Bladder microvascular endothelial cell (primary cell): ENCODE results near the gene DECR2. TPM values are rescaled to one million over a fixed set of nuclear protein-coding genes. Genes with fewer than 3 reads are reported as not detected.

Experiments
- total RNA-seq: library from RNA; depleted of rRNA; stranded (reverse); fragments of >200 nt; gene quantifications from 2 replicates; pipeline ENCODE4 v1.2.3, GENCODE V29; 2014

Gene DECR2, protein sequence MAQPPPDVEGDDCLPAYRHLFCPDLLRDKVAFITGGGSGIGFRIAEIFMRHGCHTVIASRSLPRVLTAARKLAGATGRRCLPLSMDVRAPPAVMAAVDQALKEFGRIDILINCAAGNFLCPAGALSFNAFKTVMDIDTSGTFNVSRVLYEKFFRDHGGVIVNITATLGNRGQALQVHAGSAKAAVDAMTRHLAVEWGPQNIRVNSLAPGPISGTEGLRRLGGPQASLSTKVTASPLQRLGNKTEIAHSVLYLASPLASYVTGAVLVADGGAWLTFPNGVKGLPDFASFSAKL
- total RNA-seq: 14.2 and 19.1 TPM in 2 replicates

DNA sequence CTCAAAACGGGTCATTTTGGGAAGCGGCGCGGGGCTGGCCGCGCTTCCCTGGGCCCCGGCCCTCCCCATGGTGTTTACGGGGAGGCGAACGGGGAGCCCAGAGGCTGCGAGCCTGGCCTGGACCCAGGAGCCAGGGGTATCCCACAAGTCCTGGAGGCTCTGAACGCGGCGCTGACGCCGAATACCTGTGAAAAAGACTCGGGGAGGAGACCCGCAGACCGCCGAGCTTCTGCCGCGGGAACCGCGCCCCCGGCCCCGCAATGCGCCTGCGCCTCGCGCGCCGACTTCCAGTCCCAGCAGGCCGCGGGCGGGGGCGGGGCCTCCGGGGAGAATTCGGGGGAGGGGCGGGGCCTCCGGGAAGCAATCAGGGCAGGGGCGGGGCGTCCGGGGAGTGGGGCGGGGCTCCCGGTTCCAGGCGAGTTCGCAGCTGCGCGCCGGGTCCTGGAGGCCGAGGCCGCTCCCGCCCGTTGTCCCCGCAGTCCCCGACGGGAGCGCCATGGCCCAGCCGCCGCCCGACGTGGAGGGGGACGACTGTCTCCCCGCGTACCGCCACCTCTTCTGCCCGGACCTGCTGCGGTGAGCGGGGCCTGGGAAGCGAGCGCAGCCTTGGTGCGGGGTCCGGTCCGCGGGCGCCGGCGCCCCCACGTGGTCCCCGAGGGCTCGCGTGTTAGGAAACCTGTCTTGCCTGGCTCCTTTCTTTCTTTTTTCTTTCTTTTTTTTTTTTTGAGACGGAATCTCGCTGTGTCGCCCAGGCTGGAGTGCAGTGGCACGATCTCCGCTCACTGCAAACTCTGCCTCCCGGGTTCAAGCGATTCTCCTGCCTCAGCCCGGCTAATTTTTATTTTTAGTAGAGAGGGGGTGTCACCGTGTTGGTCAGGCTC, at the start of gene DECR2:
Gene DECR2, plus strand, starts transcription at position 418 of the 881 bp plus-strand sequence. Its CDS starts 79 bp downstream, at position 497.

DNA sequence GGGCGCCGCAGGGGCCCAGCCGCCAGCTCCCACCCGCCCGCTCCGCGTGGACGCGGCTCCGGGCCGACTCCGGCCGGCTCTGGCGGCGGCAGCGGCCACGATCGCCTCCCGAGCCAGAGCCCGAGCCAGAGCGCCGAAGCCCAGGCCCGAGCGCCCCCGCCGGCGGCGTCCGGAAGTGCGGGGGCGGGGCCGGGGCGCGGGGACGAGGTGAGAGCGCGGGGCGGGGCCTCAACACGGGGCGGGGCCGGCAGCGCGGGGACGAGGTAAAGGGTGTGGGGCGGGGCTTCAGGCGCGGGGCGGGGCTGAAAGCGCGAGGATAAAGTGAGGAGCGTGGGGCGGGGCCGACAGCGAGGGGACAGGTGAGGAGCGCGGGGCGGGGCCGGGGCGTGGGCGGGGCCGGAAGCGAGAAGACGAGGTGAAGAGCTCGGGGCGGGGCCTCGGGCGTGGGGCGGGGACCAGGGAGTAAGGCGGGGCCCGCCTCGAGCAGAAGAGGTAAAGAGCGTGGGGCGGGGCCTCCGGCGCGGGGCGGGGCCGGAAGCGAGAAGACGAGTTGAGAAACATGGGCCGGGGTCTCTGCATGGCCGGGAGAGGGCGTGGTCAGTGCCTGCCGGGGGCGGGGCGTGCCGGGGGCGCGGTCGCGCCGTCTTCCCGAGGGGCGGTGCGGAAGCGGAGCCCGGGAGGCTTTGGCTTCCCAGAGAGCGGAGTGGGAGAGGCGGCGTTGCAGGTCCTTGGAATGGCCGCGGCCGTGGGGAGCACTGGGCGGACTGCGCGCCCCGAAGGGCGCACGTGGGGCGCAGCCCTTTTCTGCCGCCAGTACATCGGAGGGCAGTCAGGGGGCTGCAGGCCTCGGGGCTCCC, 48.9 kb upstream of the DECR2 start, which contains the start of gene AXIN1:
Gene AXIN1, minus strand, starts transcription at position 177 of the 857 bp plus-strand sequence. CDS start 5,698 bp downstream, outside the sequence.

DNA sequence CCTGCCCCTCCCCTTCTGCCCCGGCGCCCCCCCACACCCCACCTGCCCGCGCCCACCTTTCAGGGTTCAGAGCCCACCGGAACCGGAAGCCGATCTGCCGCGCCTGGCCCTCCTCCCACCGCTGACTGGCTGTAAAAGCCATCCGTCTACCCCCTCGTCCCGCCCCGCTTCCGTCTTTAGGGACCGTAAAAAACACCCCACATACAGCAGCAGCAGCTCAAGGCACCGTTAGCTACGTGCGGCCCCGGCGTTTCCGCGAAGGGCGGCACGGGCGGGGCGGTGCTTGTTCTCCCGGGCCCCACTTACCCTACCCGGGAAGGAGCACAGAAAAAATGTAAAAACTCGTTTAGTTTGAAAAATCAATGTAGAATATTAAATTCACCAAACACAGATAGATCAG, 31.2 kb upstream of the DECR2 start, which contains the start of gene MRPL28:
Gene MRPL28, minus strand, starts transcription at position 96 of the 400 bp plus-strand sequence. CDS start 320 bp downstream, outside the sequence.

DNA sequence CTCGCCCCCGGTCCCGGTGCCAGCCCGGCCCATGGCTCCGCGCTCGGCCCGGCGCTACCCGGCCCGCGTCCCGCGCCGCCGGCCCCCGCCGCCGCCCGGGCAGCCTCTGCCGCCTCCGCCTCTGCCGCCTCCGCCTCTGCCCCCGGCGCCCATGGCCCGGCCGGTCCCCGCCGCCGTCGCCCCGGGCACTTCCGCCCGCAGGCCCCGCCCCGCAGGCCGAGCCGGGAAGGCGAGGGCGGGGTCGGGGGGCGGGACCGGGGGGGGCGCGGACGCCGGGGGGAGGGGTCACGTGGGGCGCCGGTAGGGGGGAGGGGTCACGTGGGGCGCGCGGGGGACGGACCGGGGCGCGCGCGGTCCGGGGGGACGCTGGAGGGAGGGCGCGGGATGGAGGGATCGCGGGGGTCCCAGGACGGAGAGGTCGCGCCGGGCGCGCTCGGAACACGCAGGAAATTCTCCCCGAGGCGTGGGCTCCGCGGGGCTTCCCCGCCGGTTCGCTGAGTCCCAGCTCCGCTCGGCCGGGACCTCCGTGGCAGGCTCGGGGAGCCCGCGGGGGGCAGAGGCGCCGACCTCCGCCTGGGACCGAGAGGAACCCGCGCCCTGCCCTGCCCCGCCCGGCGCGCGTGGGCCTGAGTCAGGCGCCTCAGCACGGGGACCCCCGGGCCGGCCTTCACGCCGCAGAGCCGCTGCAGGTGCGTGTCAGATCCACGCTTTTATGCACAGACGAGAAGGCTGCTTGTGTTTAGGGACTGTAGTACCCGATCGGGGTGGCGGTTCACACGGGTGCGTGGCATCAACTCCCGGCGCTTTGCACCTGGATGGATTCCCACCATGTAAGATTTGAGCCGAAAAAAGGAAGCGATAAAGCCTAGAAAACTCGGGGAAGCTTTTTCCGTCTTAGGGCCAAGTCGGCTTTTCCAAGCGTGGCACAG, 19.6 kb upstream of the DECR2 start, which contains the start of gene PGAP6:
Gene PGAP6, minus strand, starts transcription at position 190 of the 929 bp plus-strand sequence. Its CDS starts 157 bp downstream, at position 33.

DNA sequence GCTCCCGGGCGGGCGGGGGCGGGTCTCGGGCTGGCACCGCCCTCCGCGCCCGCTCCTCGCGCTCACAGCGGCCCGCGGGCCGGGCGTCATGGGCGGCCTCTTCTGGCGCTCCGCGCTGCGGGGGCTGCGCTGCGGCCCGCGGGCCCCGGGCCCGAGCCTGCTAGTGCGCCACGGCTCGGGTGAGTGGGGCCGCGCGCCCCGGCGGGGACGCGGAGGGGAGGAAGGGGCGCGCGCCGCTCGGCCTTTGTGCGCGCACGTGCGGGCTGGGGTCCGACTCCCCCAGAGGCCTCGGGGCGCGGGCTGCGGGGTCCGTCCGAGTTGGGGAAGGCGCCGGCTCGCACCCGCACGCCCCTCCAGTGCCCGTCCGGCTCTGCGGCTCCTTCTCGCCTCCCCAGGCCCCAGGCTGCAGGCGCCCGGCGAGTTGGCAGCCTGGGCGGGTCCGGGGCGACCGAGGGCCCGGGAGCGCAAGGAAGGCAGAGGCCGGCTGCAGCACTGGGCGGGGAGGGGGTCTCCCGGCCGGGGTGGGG, 4.5 kb upstream of the DECR2 start, which contains the start of gene NME4:
Gene NME4, plus strand, starts transcription at position 65 of the 527 bp plus-strand sequence. Its CDS starts 24 bp downstream, at position 89.

DNA sequence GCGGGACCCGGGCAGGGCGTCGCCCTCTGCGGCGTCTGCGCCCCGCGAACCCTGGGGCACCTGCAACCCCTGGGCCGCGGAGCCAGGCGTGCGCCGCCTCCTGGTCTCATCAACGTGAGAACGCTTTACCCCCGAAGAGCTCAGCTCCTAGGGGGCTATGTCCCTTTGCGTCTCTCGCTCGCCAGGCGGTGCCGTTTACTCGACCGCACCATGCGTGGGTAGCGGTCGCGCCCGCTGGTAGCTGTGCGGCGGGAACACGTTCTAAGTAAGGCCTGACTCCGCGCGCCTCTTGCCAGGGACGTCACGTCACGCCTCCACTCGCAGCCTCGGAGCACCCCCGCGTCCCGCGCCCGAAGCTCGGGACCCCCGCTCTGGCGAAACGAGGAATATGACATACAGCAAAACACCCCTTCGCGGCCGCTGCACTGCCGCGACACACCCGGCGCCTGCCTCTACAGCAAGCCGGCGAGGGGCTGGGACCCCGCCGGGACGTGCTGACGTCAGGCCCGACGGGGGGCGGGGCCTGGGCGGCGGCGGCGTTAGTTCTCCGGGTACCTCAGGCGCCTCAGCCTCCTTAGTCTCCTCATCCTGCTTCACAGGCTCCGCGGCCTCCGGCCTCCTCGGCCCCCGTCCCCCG, 23.5 kb downstream of the DECR2 start, which contains the start of gene RAB11FIP3:
Gene RAB11FIP3, plus strand, starts transcription at position 568 of the 637 bp plus-strand sequence. CDS start 358 bp downstream, outside the sequence.

Other genes starting within 250 kb of the DECR2 start
- 0.19 TPM in 1 of 2 replicates, not detected in the other for gene HBZ, start 249.2 kb upstream of the DECR2 start, total RNA-seq
- gene HBM, start 235.9 kb upstream of the DECR2 start, total RNA-seq: not detected in 2 replicates
- gene HBA2, start 229.0 kb upstream of the DECR2 start, total RNA-seq: 0.32 TPM in 1 of 2 replicates, not detected in the other
- not detected in 2 replicates for gene HBA1, start 225.2 kb upstream of the DECR2 start, total RNA-seq
- gene HBQ1, start 221.4 kb upstream of the DECR2 start, total RNA-seq: 0.97 TPM in 1 of 2 replicates, not detected in the other
- 29.1 and 51.1 TPM in 2 replicates for gene LUC7L, start 172.4 kb upstream of the DECR2 start, total RNA-seq
- 30.1 and 67.4 TPM in 2 replicates for gene FAM234A, start 167.1 kb upstream of the DECR2 start, total RNA-seq
- gene RGS11, start 125.9 kb upstream of the DECR2 start, total RNA-seq: 0.81 and 1.6 TPM in 2 replicates
- gene ARHGDIG, start 121.3 kb upstream of the DECR2 start, total RNA-seq: 0.13 TPM in 1 of 2 replicates, not detected in the other
- gene PDIA2, start 118.7 kb upstream of the DECR2 start, total RNA-seq: not detected in 2 replicates
- gene AXIN1, start 49.2 kb upstream of the DECR2 start, total RNA-seq: 16.4 and 27.1 TPM in 2 replicates
- gene MRPL28, start 31.3 kb upstream of the DECR2 start, total RNA-seq: 61.0 and 77.7 TPM in 2 replicates
- gene PGAP6, start 19.9 kb upstream of the DECR2 start, total RNA-seq: 82.7 and 108 TPM in 2 replicates
- 44.0 and 53.7 TPM in 2 replicates for gene NME4, start 4.7 kb upstream of the DECR2 start, total RNA-seq
- gene RAB11FIP3, start 23.8 kb downstream of the DECR2 start, total RNA-seq: 17.5 and 41.9 TPM in 2 replicates
- 20.6 and 36.8 TPM in 2 replicates for gene CAPN15, start 125.8 kb downstream of the DECR2 start, total RNA-seq
- gene PRR35, start 158.5 kb downstream of the DECR2 start, total RNA-seq: not detected in 2 replicates
- 0.88 and 1.3 TPM in 2 replicates for gene NHLRC4, start 165.1 kb downstream of the DECR2 start, total RNA-seq
- 20.7 and 26.4 TPM in 2 replicates for gene PIGQ, start 168.1 kb downstream of the DECR2 start, total RNA-seq
- 7.4 and 11.5 TPM in 2 replicates for gene RAB40C, start 188.2 kb downstream of the DECR2 start, total RNA-seq
- gene WFIKKN1, start 229.1 kb downstream of the DECR2 start, total RNA-seq: 0.19 TPM in 1 of 2 replicates, not detected in the other
- gene METTL26, start 234.4 kb downstream of the DECR2 start, total RNA-seq: 43.6 and 69.1 TPM in 2 replicates
- gene MCRIP2, start 239.9 kb downstream of the DECR2 start, total RNA-seq: 12.1 and 12.6 TPM in 2 replicates
- gene WDR90, start 247.5 kb downstream of the DECR2 start, total RNA-seq: 5.7 and 10.0 TPM in 2 replicates